Endometrial microvascular endothelial cells (primary cell): Measurements from ENCODE around the gene YWHAQ. TPM values are rescaled to one million over a fixed set of nuclear protein-coding genes. Genes with fewer than 3 reads are reported as not detected.

Experiments
- in situ Hi-C: cut with HindIII; loops from 2 replicates; pipeline ENCODE4 v1.10.0; 2017; ENCODE audit warnings: low sequenced_read_pairs, low pct_unique_long_range_greater_than_20kb; ENCODE audit errors: inconsistent ontology term
- total RNA-seq: library from RNA; depleted of rRNA; stranded (reverse); fragments of >200 nt; gene quantifications from one replicate; pipeline ENCODE4 v1.2.3, GENCODE V29; 2015; ENCODE audit errors: inconsistent ontology term

The YWHAQ gene
- total RNA-seq, 1 donor from 2014 or later = 359 TPM

DNA sequence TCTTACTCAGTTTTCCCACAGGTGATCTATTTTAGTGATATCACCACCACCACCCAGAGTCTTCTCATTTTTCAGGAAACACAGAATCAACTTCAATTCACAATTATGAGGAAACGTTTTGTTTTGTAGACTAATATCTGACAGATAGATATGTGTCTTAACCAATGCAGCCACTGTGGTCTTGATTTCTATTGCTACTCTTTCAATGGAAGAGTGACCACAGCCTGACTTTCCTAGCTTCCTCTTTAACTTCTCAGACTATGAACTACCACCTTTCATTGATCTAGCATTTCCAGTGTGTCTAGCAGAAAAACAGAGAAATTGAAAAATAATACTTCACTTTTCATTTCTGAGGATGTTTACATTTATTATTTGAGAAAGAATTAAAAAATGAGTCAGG is 95.6 kb downstream of the YWHAQ start:
- in situ Hi-C loops = no loop called here

Other genes starting within 250 kb of the YWHAQ start
- 81.6 TPM for gene ITGB1BP1, start 207.5 kb downstream of the YWHAQ start, total RNA-seq
- 43.9 TPM for gene CPSF3, start 207.3 kb downstream of the YWHAQ start, total RNA-seq
- 64.6 TPM for gene IAH1, start 156.4 kb downstream of the YWHAQ start, total RNA-seq
- 30.3 TPM for gene ADAM17, start 75.2 kb downstream of the YWHAQ start, total RNA-seq
- gene TAF1B, start 212.5 kb upstream of the YWHAQ start, total RNA-seq = 22.9 TPM